HG03432 (cell line): Measurements from ENCODE around the gene SBK2.

Experiments
- ATAC-seq: cut with Tn5 transposase; IDR thresholded peaks from one replicate; pipeline ENCODE4 v1.9.1; 2021; ENCODE audit warnings: mild to moderate bottlenecking, moderate library complexity; ENCODE audit not compliant: unreplicated experiment

Gene SBK2

DNA sequence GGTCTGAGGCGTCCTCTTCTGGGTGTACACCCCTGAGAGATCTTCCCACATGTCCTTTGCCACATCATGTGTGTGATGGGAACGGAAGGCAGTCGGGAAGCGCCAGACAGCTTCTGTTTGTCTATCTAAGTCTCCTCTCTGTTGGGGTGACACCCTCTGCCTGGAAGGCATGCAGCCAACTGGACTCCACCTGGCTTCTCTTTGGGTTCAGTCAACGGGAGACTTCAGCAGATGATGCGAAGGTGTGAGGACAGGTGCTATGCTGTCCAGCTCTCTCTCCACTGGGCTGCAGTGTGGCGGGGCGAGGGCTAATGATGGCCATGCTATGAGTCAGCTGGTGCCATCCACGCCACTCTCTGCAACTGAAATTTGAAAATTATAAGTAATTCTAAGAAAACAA, 22.8 kb upstream of the SBK2 start:
- no peak for ATAC-seq

DNA sequence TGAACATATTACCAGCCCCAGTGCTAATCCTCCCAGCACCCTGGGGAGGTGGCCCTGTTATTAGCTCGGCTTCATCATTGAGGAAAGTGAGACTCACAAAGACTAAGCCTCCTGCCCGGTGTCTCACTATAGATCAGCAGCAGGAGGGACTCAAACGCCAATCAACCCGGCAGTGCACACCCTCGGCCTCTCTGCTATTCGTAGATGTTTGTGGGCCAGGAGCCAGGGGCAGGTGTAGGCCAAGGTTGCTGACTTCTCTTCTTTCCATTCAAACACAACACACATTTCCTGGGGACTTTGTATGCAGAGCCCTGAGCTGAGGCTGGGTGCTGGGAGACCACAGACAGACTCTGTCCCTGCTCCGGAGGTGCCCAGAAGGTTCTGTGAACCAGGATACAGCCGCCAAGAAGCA, 17.8 kb upstream of the SBK2 start:
- ATAC-seq = no peak

DNA sequence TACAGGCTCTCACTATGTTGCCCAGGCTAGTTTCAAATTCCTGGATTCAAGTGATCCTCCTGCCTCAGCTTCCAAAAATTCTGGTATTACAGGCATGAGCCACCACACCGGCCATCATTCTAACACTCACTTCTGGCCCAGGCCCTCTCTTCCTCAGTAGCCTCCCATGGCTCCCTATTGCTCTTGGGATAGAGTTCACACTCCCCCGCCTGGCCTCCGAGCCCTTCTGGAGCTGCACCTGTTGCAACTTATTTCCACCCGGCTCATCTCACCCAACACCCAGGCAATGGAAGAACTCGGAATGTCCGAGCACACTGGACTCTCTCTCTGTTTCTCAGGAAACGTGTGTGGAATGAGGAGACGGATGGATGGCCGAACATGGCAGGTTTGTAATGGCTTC, 17.4 kb upstream of the SBK2 start:
- ATAC-seq = no peak

DNA sequence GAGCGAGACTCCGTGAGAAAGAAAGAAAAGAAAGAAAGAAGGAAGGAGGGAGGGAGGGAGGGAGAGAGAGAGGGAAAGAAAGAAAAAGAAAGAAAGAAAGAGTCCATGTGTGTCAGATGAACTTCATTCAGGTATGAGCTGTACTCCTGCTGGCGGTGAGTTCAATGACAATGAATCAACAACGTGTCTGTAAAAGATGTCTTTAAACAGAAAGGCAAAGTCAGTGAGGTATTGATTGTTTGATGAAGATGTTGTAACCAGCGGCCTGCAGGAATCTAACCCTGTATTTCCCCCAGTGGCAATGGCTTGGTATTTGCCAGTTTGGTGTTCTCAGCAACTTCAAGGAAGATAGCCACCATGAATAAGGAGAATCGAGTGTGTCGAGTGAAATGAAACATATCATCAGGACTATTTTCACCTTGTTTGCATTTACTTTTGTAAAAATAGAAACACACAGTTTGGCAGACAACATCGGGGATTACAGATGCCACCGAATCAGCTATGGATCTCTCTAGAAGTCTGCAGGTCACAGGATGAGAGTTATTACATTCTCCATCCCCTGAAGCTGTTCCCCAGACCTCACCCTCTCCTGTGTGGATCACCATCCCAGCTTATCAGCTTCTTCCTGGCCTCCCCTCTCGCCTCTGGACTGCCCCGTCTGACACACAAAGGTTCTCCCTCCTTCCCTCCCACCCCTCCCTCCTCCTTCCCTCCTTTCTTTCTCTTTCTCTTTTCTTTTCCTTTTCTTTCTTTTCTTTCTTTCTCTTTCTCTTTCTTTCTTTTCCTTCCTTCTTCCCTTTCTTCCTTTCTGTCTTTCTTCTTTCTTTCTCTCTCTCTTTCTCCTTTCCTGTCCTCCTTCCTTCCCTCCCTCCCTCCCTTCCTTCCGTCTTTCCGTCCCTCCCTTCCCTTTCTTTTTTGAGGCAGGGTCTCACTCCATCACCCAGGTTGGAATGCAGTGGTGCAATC, 16.6 kb upstream of the SBK2 start:
- ATAC-seq = no peak

DNA sequence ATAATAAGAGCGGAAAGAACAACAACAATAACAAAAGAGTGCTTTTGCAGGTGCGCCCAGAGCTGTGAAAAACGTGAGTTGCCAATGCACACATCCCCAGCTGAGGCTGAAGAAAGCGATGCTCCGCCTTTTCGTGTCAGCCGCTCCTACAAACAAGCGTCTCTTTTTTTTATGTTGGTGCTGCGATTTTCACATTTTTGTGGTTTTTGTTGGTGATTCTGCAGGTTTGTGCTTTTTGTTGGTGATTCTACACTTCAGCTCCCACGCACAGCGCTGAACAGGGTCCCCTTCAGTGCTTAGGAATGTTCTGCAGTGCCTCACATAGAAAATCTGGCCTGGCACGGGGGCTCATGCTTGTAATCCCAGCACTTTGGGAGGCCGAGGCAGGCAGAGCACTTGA, 15.7 kb upstream of the SBK2 start:
- ATAC-seq = no peak

DNA sequence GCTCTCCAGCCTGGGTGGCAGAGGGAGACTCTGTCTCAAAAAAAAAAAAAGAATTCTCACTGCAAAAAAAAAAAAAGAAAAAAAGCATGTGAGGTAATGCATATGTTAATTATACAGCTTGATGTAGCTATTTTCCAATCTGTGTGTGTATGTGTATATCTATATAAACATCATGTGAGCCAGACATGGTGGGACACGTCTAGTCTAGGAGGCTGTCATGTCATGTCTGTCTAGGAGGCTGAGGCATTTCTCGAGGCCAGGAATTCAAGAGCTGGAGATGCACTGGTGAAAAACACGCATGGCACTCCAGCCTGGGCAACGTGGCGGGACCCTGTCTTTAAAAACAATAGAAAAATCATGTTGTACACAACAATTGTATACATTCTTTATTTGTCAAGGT, 15.3 kb upstream of the SBK2 start:
- no peak for ATAC-seq

DNA sequence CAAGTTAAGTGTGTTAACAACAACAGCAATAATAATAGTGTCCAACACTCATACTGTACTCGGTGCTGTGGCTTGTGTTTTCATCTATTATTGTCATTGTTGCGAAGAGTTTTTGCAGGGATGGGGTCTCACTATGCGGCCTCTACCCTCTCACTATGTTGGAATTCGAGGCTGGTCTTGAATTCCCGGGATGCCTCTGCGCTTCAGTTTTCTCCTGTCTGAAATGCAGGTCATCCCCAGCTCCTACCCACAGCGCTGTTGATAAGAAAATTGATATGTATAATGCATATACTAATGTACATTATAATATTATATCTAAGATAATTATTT, 13.4 kb upstream of the SBK2 start:
- no peak for ATAC-seq

DNA sequence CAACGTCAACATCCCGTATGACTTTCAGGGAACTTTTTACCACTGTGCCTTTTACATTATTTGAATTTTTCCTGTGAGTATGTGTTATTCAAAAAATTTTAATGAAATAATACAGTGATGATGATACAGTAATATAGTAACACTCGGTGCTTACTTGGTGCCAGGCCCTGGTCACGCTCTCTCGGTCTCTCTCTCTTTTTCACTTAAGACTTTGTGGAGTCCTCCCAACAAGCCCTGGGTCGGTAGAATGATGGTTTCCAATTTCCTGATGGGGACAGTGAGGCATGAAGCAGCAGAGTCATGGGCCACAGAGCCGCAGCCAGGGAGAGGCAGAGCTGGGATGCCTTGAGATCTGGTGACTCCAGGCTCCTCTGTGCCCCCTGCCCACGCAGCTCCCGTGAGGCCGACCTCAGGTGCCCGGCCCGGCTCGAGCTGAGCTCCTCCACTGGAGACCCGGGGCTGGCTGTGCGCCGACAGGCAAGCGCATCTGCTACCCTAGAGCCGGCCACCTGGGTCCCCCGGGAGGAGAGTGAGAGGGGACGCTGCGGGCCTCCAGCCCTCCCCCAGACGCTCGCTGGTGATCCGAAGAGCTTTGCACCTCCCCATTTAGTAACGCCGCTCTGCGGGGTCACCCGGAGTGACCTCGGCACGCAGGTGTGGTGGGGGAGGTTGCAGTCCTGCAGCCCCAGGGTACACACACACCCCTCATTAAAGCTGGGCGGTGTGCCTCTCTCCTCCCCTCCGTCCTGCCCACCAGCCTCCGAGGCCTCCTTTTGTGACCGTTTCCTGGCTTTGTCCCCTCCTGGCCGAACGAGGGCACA, 12.8 kb upstream of the SBK2 start:
- no peak for ATAC-seq

DNA sequence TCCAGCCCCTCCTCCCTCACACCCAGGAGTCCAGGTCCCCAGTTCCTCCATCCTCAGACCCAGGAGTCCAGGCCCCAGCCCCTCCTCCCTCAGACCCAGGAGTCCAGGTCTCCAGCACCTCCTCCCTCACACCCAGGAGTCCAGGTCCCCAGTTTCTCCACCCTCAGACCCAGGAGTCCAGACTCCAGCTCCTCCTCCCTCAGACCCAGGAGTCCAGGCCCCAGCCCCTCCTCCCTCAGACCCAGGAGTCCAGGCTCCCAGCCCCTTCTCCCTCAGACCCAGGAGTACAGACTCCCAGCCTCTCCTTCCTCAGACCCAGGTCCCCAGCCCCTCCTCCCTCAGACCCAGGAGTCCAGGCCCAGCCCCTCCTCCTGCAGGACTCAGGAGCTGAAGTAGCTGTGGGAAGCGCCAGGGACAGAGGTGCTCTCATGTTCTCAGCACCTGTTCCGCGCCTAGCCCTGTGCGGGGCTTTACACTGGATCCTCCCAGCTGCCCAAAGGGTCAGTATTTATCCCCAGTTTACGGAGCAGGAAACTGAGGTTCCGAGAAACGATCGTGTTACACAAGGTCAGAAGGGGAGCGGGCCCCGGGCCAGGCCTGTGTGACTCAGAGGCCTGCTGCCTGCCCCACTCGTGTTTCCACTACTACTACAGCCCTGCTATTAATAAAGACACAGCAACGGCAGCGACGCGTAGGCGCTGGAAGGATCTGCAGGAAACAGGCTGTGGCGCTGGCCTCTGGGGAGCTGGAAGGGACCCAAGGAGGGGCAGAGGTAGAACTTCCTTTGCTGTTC, 10.1 kb upstream of the SBK2 start:
- ATAC-seq = no peak

DNA sequence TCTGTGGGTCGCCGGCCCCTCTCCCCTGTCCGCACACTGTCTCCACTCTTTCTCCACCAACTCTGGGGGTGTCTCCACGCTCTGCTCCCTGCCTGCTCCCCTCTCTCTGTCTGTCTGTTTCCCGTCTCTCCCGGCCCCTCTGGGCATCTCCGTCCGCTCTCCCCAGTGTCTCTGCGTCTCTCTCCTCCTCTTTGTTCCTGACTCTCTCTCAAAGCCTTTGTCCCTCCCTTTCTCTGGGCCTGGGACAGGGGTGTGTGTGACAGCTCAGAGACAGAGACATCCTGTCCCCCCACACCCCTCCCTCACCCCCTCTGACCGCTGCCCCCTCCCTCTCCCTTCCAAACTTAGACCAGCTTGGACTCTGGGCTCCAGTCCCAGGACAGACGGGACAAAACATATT, 9.1 kb upstream of the SBK2 start:
- ATAC-seq = no peak

DNA sequence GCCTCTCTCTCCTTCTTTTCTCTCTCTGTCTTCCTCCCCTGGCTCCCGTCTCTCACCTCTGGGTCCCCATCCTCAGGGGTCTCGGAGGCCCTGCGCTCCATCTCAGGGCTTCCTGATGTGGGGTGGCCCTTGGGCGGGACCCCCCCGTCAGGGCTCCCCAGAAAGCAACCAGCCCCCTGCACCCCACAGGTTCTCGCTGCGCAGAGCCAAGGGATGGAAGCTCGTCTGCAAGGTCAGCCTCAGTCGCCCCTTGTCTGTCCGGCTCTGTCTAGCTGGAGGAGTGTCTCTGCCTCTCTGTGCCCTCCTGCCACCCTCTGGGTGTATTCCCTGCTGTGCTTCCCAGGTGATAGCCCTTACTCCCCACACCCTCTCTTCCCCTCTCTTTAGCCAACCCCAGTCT, 8.5 kb upstream of the SBK2 start, which contains the start of gene SBK3:
TSS of gene SBK3 (minus strand) at position 101 of the 400 bp plus-strand sequence. CDS start at position 101, 0 bp downstream.
- no peak for ATAC-seq

DNA sequence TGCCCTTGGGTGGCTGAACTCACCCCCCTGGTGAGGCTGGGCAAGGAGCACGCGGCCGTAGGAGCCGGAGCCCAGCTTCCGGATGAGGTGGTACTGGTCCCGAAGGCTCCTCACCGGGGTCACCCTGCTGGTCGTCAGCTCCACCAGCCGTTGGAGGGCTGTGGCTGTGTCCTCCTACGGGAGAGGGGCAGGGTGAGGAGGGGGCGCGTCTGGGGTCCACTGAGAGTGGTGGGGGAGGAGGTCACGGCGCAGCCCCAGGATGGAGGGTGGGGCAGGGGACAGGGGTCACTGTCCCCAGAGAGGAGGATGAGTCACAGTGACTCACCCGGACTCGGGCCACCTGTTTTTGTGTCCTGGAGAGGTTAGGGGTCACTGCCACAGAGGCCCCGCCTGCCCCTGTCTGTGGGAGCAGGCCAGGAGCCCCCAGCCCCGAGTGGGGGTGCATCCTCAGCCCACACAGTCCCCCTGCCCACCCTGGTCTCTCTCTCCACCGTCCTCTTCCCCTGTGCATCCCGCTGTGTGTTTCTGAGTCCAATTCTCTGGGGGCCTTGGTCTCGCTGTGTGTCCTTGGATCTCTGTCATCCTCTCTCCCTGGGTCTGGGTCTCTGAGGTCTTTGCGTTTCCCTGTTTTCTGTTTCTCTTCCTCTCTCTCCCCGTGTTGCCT, 8.0 kb upstream of the SBK2 start:
- ATAC-seq = no peak

DNA sequence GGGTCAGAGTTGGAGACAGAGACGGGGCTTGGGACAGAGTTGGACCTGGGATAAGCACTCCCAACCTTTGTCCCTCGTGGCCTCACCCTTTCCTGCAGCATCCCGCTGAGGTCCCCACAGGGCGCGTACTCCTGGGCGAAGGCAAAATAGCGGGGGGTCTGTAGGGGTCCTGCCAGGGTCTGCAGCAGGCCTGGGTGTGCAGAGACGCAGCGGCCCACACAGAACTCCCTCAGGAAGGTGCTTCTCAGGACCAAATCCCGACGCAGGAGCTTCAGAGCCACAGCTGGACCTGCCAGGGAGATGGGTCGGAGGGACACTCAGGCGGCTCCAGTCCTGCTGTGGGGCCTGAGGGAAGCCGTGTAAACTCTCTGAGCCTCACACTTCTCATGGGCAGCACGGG, 7.1 kb upstream of the SBK2 start:
- ATAC-seq = no peak

DNA sequence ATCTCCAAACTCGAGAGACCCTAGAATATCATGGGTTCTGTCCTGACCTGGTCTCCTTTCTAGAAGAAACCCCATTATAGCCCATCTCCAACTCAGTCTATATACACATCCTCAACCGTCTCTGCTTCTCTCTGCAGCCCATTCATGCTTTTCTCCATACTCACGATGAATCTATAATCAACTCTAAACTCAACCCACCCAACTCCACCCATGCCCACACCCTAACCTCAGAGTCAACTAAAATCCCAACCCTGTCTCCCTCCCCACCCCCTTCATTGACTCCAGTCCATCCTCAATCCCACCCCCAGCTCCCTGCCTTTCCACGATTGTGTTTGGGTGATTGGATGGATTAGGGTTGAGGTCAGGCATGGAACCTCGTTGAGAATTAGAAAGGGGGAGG, 6.6 kb upstream of the SBK2 start:
- no peak for ATAC-seq

DNA sequence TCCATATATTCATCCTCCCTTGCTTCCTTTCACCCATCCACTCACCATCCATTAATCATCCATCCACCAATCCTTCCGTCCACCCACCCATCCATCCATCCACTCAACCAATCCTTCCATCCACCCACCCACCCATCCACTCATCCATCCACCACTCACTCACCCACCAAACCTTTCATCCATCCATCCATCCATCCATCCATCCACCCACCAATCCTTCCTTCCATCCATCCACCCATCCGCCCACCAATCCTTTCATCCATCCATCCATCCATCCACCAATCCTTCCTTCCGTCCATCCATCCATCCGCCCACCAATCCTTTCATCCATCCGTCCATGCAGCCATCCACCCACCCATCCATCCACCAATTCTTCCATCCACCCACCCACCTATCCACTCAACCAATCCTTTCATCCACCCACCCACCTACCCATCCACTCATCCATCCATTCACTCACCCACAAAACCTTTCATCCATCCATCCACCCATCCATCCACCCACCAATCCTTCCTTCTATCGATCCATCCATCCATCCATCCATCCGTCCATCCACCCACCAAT, 5.4 kb upstream of the SBK2 start:
- no peak for ATAC-seq

DNA sequence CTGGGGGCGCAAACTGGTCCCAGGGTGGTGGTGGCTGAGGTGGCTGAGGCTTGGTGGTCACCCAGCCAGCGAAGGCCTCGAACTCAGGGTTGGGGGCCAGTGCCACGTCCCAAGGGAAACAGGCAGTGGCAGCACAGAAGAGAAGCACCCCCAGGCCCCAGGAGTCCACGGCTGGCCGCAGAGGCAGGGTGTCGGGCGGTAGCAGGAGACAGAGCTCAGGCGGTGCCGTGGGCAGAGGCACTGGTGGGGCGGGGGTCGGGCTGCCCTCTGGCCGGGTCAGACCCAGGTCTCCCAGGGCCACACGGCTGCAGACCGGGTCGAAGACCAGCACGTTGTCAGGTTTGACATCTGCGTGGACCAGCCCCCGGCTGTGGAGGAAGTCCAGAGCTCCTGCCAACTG, 4.2 kb upstream of the SBK2 start:
- ATAC-seq = no peak

DNA sequence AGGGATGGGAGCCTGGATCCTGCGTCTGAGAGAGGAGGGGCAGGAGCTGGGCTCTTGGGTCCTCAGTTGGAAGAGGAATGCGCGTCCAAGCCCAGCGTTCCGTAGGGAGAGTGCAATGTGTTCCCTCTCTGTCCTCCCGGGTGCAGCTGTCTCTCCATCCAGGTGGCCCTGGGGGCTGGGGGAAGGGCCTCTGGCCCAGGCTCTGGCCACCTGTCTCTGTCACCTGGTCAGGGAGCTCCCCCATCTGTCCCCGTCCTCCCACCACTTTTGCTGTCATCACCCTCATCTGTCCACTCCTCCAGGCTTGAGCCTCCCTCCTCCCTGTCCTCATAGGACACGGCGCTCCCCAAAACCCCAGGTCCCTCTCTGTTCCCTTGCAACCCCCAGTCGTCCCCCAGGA, 3.7 kb upstream of the SBK2 start:
- no peak for ATAC-seq

DNA sequence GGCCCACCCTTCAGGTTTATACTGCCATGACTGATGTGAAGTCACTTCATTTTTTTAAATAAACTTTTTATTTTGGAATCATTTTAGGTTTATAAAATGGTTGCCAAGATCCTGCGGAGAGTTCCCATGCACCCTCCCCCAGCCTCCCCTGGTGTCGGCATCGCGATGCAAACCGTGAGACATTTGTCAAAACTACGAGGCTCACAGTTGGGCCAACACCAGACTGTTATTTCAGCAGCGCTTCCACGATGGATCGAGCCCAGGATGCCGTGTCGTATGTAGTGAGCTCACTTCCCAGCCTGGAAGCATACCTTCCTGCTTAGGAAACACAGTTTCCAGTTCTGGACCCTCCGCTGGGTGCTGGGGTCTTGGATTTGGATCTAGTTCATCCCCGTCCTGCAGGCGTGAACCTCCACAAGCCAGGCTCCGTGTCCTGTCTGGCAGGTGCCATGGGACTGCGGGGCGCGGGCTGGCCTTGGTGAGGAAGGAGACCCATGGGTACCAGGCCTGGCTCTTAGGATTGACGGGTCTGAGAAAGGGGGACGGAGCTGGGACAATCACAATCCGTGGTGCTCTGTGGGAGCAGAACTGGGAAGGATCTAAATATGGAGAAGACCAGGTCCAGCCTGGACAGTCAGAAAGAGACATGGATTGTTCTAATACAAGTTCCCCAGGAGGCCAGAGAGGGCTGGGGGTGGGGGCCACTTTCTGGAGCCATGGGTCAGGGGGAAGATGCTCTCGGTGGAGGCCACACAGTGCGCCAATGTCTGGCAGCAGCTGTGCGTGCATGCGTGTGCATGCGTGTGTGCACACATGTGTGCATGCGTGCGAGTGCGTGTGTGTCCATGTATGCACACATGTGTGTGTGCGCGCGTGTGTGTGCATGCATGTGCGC, 2.4 kb upstream of the SBK2 start:
- ATAC-seq = no peak

DNA sequence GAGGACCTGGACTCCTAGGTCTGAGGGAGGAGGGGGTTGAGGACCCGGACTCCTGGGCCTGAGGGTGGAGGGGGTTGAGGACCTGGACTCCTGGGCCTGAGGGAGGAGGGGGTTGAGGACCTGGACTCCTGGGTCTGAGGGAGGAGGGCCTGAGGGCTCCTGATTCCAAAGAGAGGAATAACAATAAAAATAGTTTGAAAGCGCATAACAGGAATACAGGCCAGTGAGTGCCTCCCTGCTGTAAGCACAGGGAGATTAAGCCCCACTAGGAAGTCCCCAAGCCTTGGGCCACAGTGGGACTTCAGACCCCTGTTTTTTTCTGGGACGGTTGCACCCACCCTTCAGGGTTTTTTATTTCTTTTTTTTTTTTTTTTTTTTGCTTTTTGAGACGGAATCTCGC, 1.2 kb upstream of the SBK2 start:
- ATAC-seq = no peak

DNA sequence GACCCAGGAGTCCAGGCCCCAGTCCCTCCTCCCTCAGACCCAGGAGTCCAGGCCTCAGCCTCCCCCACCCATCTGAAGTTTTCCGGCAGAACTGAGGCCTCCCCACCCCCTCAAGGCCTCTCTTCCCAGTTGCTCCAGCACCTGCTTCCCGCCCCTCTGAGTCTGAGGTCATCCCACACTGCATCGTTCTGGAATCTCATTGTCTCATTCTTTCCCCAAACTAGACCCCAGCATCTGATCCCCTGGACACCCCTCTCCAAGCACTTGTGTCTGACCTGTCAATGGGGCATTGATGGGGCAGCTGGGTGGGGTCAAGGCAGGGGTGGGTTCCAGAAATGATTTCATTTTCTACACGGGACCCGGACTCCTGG, 793 bp upstream of the SBK2 start:
- ATAC-seq = no peak
